Measurements from ENCODE around the gene ZNF324B.

GRCh38 chr19:58474291-58474996 lies 23.0 kb downstream of the ZNF324B start:
- TF ChIP-seq EP300 (IDR thresholded peaks at IDR 0.05; ENCODE audit: borderline replicate concordance) (no peak), MAX (IDR thresholded peaks at IDR 0.05) (no peak), CEBPB (IDR thresholded peaks at IDR 0.05) (no peak), FOXM1 (IDR thresholded peaks at IDR 0.05; ENCODE audit: borderline replicate concordance, low read depth) (no peak), ZBTB7A (IDR thresholded peaks at IDR 0.05; ENCODE audit: low read depth) (no peak), EGR1 (IDR thresholded peaks at IDR 0.05) (no peak), REST (IDR thresholded peaks at IDR 0.05; ENCODE audit: low read depth) (no peak), NFIC (IDR thresholded peaks at IDR 0.05) (no peak)
